Urinary bladder (tissue), 4 donors: ENCODE results near the gene LRRC4C. TPM values are rescaled to one million over a fixed set of nuclear protein-coding genes. Genes with fewer than 3 reads are reported as not detected.

Experiments used
- DNase-seq: peaks from one replicate; pipeline ENCODE4 v3.0.0-alpha.2; 2015; ENCODE audit errors: extremely low spot score
- H3K27ac ChIP-seq: one replicate; pipeline ENCODE4 v1.5.1; 2013; ENCODE audit warnings: low read depth, mild to moderate bottlenecking, moderate library complexity
- H3K36me3 ChIP-seq: one replicate; pipeline ENCODE4 v1.6.1; 2013; ENCODE audit warnings: mild to moderate bottlenecking, moderate library complexity; ENCODE audit not compliant: insufficient read depth
- H3K4me1 ChIP-seq: one replicate; pipeline ENCODE4 v1.6.1; 2013; ENCODE audit warnings: mild to moderate bottlenecking, moderate library complexity; ENCODE audit not compliant: insufficient read depth
- H3K4me3 ChIP-seq: one replicate; pipeline ENCODE4 v1.5.1; 2013; ENCODE audit warnings: low read depth, low read length
- WGBS: extraction: QIAGEN DNeasy Blood & Tissue Kit; methylation state at CpG from one replicate; pipeline ENCODE4 v1.1.7; 2013; 5-methylcytosine and 5-hydroxymethylcytosine counted together
- polyA plus RNA-seq: library from polyadenylated mRNA; stranded (reverse); fragments of 200-250 nt; gene quantifications from one replicate; pipeline ENCODE4 v1.2.3, GENCODE V29; 2013
- total RNA-seq: library from RNA; depleted of rRNA; stranded (reverse); fragments of >200 nt; gene quantifications from one replicate; pipeline ENCODE4 v1.2.3, GENCODE V29; 2014
- donor health status: healthy with polysubstance abuse.
- donor health status: healthy.

The LRRC4C gene
- total and polyA plus RNA-seq, 2 donors: 3.0 to 7.2 TPM

- Histone ChIP-seq H3K4me1 (no peaks in the 10 kb centered on the region), H3K4me3 (no peak overlapping the region), H3K36me3 (no peaks in the 10 kb centered on the region), H3K27ac (no peak overlapping the region)
- no peak for DNase-seq
- 90% methylated on average over 1 of the region's 1 CpG for WGBS
These were observed 58.6 kb downstream of the LRRC4C start for GRCh38 chr11:41400819-41401382.

GRCh38 chr11:41400124-41400523, 59.3 kb downstream of the LRRC4C start:
- WGBS: 26% methylated on average over 4 of the region's 4 CpGs
- no peaks in the 10 kb centered on the region for H3K4me1 ChIP-seq
- H3K4me3 ChIP-seq: no peak overlapping the region
- H3K27ac ChIP-seq: no peak overlapping the region
- H3K36me3 ChIP-seq: no peaks in the 10 kb centered on the region
- no peak for DNase-seq

- no peak overlapping the region for H3K4me3 ChIP-seq
- no peak for DNase-seq
- WGBS: 63% methylated on average over 2 of the region's 2 CpGs
- H3K36me3 ChIP-seq: no peaks in the 10 kb centered on the region
- H3K27ac ChIP-seq: no peak overlapping the region
- no peaks in the 10 kb centered on the region for H3K4me1 ChIP-seq
These were observed 60.1 kb downstream of the LRRC4C start for GRCh38 chr11:41399323-41399722.

GRCh38 chr11:41398175-41398574, 61.3 kb downstream of the LRRC4C start:
- Histone ChIP-seq H3K4me3 (no peak overlapping the region), H3K4me1 (no peaks in the 10 kb centered on the region), H3K36me3 (no peaks in the 10 kb centered on the region), H3K27ac (no peak overlapping the region)
- DNase-seq: no peak
- WGBS: 63% methylated on average over 3 of the region's 3 CpGs

GRCh38 chr11:41394521-41395195, 64.8 kb downstream of the LRRC4C start:
- no peaks in the 10 kb centered on the region for H3K4me1 ChIP-seq
- WGBS: 60% methylated on average over 4 of the region's 4 CpGs
- H3K4me3 ChIP-seq: no peak overlapping the region

GRCh38 chr11:41392596-41392995, 66.9 kb downstream of the LRRC4C start:
- no peaks in the 10 kb centered on the region for H3K36me3 ChIP-seq
- H3K4me3 ChIP-seq: no peak overlapping the region
- DNase-seq: no peak
- H3K4me1 ChIP-seq: no peaks in the 10 kb centered on the region
- no peak overlapping the region for H3K27ac ChIP-seq

More at GRCh38 chr11:41394521-41395195, 64.8 kb downstream of the LRRC4C start:
- Histone ChIP-seq H3K27ac (no peak overlapping the region), H3K36me3 (no peaks in the 10 kb centered on the region)
- DNase-seq: no peak

GRCh38 chr11:41389623-41390130, 69.8 kb downstream of the LRRC4C start:
- no peak for DNase-seq
- 93% methylated on average over 3 of the region's 3 CpGs for WGBS
- H3K27ac ChIP-seq: no peak overlapping the region
- H3K36me3 ChIP-seq: no peaks in the 10 kb centered on the region
- H3K4me1 ChIP-seq: no peaks in the 10 kb centered on the region
- no peak overlapping the region for H3K4me3 ChIP-seq

- H3K4me3 ChIP-seq: no peak overlapping the region
- WGBS: 90% methylated on average over 1 of the region's 1 CpG
- no peaks in the 10 kb centered on the region for H3K4me1 ChIP-seq
- no peak for DNase-seq
- no peak overlapping the region for H3K27ac ChIP-seq
- H3K36me3 ChIP-seq: no peaks in the 10 kb centered on the region
These were observed 75.1 kb downstream of the LRRC4C start for GRCh38 chr11:41384329-41384728.

GRCh38 chr11:41383768-41384167, 75.7 kb downstream of the LRRC4C start:
- Histone ChIP-seq H3K36me3 (no peaks in the 10 kb centered on the region), H3K27ac (no peak overlapping the region), H3K4me3 (no peak overlapping the region), H3K4me1 (no peaks in the 10 kb centered on the region)
- no peak for DNase-seq
- 89% methylated on average over 3 of the region's 3 CpGs for WGBS

GRCh38 chr11:41382927-41383326, 76.5 kb downstream of the LRRC4C start:
- Histone ChIP-seq H3K27ac (no peak overlapping the region), H3K4me3 (no peak overlapping the region), H3K4me1 (no peaks in the 10 kb centered on the region), H3K36me3 (no peaks in the 10 kb centered on the region)
- WGBS: 64% methylated on average over 2 of the region's 2 CpGs
- DNase-seq: no peak

- Histone ChIP-seq H3K4me1 (no peaks in the 10 kb centered on the region), H3K4me3 (no peak overlapping the region), H3K27ac (no peak overlapping the region), H3K36me3 (no peaks in the 10 kb centered on the region)
- no peak for DNase-seq
These were observed 80.4 kb downstream of the LRRC4C start for GRCh38 chr11:41379084-41379483.

- H3K4me3 ChIP-seq: no peak overlapping the region
- H3K36me3 ChIP-seq: no peaks in the 10 kb centered on the region
- no peaks in the 10 kb centered on the region for H3K4me1 ChIP-seq
- no peak overlapping the region for H3K27ac ChIP-seq
- no peak for DNase-seq
- WGBS: 82% methylated on average over 7 of the region's 7 CpGs
These were observed 81.6 kb downstream of the LRRC4C start for GRCh38 chr11:41377709-41378394.

- 82% methylated on average over 2 of the region's 2 CpGs for WGBS
- no peak overlapping the region for H3K27ac ChIP-seq
- no peak for DNase-seq
- H3K4me1 ChIP-seq: no peaks in the 10 kb centered on the region
- no peaks in the 10 kb centered on the region for H3K36me3 ChIP-seq
- H3K4me3 ChIP-seq: no peak overlapping the region
These were observed 107.6 kb downstream of the LRRC4C start for GRCh38 chr11:41351825-41352224.

GRCh38 chr11:41346042-41346441, 113.4 kb downstream of the LRRC4C start:
- no peak overlapping the region for H3K27ac ChIP-seq
- WGBS: 93% methylated on average over 2 of the region's 2 CpGs
- no peak for DNase-seq
- no peaks in the 10 kb centered on the region for H3K4me1 ChIP-seq
- H3K4me3 ChIP-seq: no peak overlapping the region
- H3K36me3 ChIP-seq: no peaks in the 10 kb centered on the region
